Ovary (tissue), 9 donors: Measurements from ENCODE around the gene RHCG. TPM values are rescaled to one million over a fixed set of nuclear protein-coding genes. Genes with fewer than 3 reads are reported as not detected.

Source experiments
- DNase-seq, 5 donors: peaks; one replicate each; pipeline ENCODE4 v3.0.0-alpha.2; 2019 to 2020
- H3K27ac ChIP-seq, 2 donors: fragments of 200-600 bp; one replicate each; pipeline versions ENCODE4 v1.5.1 to v1.8.0; 2019 to 2022
- H3K27me3 ChIP-seq: fragments of 200-600 bp; one replicate; pipeline ENCODE4 v1.8.0; 2022
- H3K36me3 ChIP-seq: fragments of 200-600 bp; sonication (generic); one replicate; pipeline ENCODE4 v1.5.1; 2019
- H3K4me1 ChIP-seq: one replicate; pipeline ENCODE4 v1.8.1; 2013; ENCODE audit warnings: mild to moderate bottlenecking, moderate library complexity; ENCODE audit not compliant: insufficient read depth
- H3K4me3 ChIP-seq: fragments of 200-600 bp; sonication (generic); one replicate; pipeline ENCODE4 v1.5.1; 2017
- H3K9me3 ChIP-seq, 2 donors: fragments of 200-600 bp in 1 of 2; sonication (generic) in 1 of 2; one replicate each; pipeline versions ENCODE4 v1.5.1 to v1.8.1; 2013 to 2019; ENCODE audit warnings: mild to moderate bottlenecking in 1 of 2, moderate library complexity in 1 of 2
- CTCF ChIP-seq, 3 donors: fragments of 450-650 bp in 2 of 3; fragments of 200-600 bp in 1 of 3; IDR thresholded peaks; one replicate each; pipeline versions ENCODE4 v1.5.1 to v1.8.0; 2016 to 2022; ENCODE audit warnings: antibody characterized with exemption in 3 of 3, mild to moderate bottlenecking in 1 of 3
- EP300 ChIP-seq: sonication (generic); formaldehyde crosslinking; IDR thresholded peaks from one replicate; pipeline ENCODE4 v1.6.1; 2017; ENCODE audit warnings: antibody characterized with exemption
- POLR2A ChIP-seq: fragments of 450-650 bp; IDR thresholded peaks from one replicate; pipeline ENCODE4 v1.6.1; 2017; ENCODE audit warnings: antibody characterized with exemption, mild to moderate bottlenecking, moderate library complexity
- WGBS, 3 donors: extraction: QIAGEN DNeasy Blood & Tissue Kit in 1 of 3; methylation state at CpG; one replicate each; pipeline versions ENCODE4 v1.1.5 to v1.1.7; 2013 to 2017; 5-methylcytosine and 5-hydroxymethylcytosine counted together
- intact Hi-C, 4 donors: fragments of 100-400 bp; cut with DNase I; formaldehyde crosslinking; loops; one replicate each; pipeline versions ENCODE4 v1.11.0 to v1.15.1; 2022 to 2023
- polyA plus RNA-seq, 2 donors: library from polyadenylated mRNA; stranded (reverse); fragments of 200-250 nt in 1 of 2; fragments of 350-450 nt in 1 of 2; fragmentation: Illumina TruSeq in 1 of 2; extraction: RNeasy Lipid Tissue Mini Kit (QIAGEN cat#74804) in 1 of 2; gene quantifications; one replicate each; pipeline ENCODE4 v1.2.3, GENCODE V29; 2013 to 2014
- total RNA-seq, 7 donors: library from RNA; depleted of rRNA in 2 of 7; stranded (reverse); fragments of >200 nt in 2 of 7; fragmentation: NEBNext Ultra II Directional in 3 of 7; extraction: Animal tissue kit (Norgen Biotek cat#: 25700) in 3 of 7; gene quantifications; one replicate each; pipeline versions ENCODE4 v1.1.0 to v1.2.4, GENCODE V29; 2016 to 2023
- donor health status: DM: no; HTN: no; CAD: no; lungs with moderate emphysema.
- donor health status: DM: no; HTN: no; CAD: no.
- donor health status: Bipolar disorder and iron deficiency.
- donor health status: DM: yes; HTN: yes; CAD: no.
- donor health status: DM: no; HTN: no; CAD: no.
- donor health status: DM: yes; HTN: yes; CAD: no.

RHCG gene
- total and polyA plus RNA-seq, 9 donors = 0.23 to 0.67 TPM; not detected in 7

DNA sequence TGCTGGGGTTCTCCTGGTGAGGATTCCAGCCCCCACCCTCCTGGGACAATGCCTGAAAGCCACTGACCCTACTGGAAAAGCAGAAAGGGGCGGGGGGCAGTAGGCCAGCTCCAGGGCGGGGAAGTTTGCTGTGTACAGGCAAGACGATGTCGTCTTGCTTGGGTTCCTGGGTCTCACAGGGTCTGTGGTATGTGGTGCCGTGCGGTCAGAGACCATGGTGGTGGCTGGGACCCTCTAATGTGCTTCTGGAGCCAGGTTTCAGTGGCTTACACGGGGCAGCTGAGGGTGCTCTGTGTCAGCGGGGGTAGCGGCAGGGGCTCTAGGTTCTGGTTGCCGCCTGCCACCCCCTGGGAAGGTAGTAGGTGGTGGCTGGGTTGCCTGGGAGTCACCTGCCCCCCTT is 54.2 kb downstream of the RHCG start:
- H3K36me3 ChIP-seq = no peaks in the 10 kb centered on the region
- H3K4me3 ChIP-seq = no peak overlapping the region
- WGBS, 3 donors = 89 to 92% (median 91%) methylated on average over 10 of the region's 10 CpGs
- no peak for DNase-seq
- H3K27me3 ChIP-seq = no peaks in the 10 kb centered on the region
- no peak for TF ChIP-seq CTCF (IDR thresholded peaks at IDR 0.05)
- TF ChIP-seq POLR2A = no peak
- TF ChIP-seq EP300 = no peak
- no peaks in the 10 kb centered on the region for H3K4me1 ChIP-seq
- H3K27ac ChIP-seq = no peak overlapping the region
- intact Hi-C loops = no loop called here
- no peaks in the 10 kb centered on the region for H3K9me3 ChIP-seq

GRCh38 chr15:89441295-89441812 is 55.0 kb downstream of the RHCG start:
- no peak for DNase-seq
- Histone ChIP-seq H3K36me3 (no peaks in the 10 kb centered on the region), H3K9me3 (no peaks in the 10 kb centered on the region), H3K27ac (no peak overlapping the region), H3K4me1 (no peaks in the 10 kb centered on the region), H3K4me3 (no peak overlapping the region), H3K27me3 (no peaks in the 10 kb centered on the region)
- intact Hi-C loops = no loop called here
- TF ChIP-seq CTCF (IDR thresholded peaks at IDR 0.05) (no peak), POLR2A (no peak), EP300 (no peak)
- WGBS, 3 donors = 34 to 51% (median 45%) methylated on average over 3 of the region's 3 CpGs

DNA sequence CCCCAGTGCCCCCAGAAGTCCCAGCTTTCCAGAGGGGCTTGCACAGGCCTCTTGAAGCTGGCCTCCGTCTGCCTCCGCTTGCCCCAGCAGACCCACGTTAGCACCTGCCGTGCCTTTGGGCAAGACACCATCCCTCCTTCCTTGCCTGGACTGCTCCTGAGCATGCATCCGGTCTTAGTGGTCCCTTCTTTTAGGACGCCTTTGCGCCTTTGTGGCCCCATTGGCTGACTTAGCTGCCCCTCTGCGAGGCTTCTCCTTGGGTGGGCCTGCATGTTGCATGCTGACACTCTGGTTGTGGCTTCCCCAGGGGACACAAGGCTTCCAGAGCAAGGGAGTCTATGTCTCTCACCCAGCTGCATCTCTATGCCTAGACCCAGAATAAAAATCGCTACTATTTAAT is 56.6 kb downstream of the RHCG start:
- intact Hi-C loops = loop anchor here in 3 of 4 donors (10.0 kb wide), 2 partner anchors 225 to 235 kb away; no protein-coding TSS in a partner anchor
- H3K36me3 ChIP-seq = no peaks in the 10 kb centered on the region
- DNase-seq = no peak
- H3K27me3 ChIP-seq = no peaks in the 10 kb centered on the region
- 80 to 81% (median 80%) methylated on average over 9 of the region's 9 CpGs for WGBS, 3 donors
- no peaks in the 10 kb centered on the region for H3K9me3 ChIP-seq
- TF ChIP-seq POLR2A (no peak), EP300 (no peak), CTCF (IDR thresholded peaks at IDR 0.05) (no peak)
- no peak overlapping the region for H3K27ac ChIP-seq
- H3K4me1 ChIP-seq = no peaks in the 10 kb centered on the region
- H3K4me3 ChIP-seq = no peak overlapping the region

DNA sequence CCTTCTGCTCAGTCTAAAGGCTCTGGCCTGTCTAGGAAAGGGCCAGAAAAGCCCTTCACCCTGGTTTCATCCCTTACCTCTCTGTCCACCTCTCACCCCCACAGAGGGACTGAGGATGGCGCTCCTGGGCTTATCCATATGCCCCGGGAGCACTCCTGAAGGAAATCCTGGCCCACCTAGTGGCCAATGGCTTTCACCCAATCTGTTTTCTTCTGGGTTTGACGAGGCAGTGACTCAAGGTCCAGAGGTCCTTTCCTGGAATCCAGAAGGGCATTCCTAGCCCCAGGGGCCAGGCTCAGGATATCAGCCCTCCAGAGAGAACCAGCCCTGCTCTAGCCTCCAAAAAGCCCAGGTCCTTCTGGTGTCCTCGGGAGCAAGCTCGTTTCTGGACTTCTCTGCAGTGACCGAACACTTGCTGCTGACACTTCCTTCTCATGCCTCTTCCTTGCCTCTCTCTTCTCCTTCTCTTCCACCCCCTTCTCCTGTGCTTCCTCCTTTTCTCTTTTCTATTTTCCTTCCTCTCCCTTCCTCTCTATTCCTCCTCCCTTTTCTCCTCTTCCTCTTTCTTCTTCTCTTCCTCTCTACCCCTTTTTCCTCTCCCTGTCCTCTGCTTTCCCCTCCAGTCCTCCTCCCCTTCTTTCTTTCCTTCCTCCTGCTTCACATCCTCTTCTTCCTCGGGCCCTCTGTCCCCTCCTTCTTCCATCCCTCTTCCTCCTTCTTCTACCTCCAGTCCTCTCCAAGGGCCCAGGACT is 59.6 kb downstream of the RHCG start:
- no peak for DNase-seq
- no peaks in the 10 kb centered on the region for H3K27me3 ChIP-seq
- intact Hi-C loops = loop anchor here in 3 of 4 donors (10.0 kb wide), 2 partner anchors 222 to 232 kb away; no protein-coding TSS in a partner anchor

More for the DNA sequence above, 59.6 kb downstream of the RHCG start:
- Histone ChIP-seq H3K36me3 (no peaks in the 10 kb centered on the region), H3K4me3 (no peak overlapping the region), H3K27ac (no peak overlapping the region), H3K9me3 (no peaks in the 10 kb centered on the region), H3K4me1 (no peaks in the 10 kb centered on the region)
- WGBS, 3 donors = 42 to 46% (median 45%) methylated on average over 7 of the region's 7 CpGs
- no peak for TF ChIP-seq EP300
- no peak for TF ChIP-seq CTCF (IDR thresholded peaks at IDR 0.05)
- no peak for TF ChIP-seq POLR2A
